GM19395 (cell line): ENCODE measurements around the gene GATAD2B.
"Not testable (repeated sequence)": the region's sequence is repeated elsewhere in the genome, so short reads cannot be mapped to it uniquely, and the experiment has no call there.

Experiments
- ATAC-seq: cut with Tn5 transposase; IDR thresholded peaks from one replicate; pipeline ENCODE4 v1.9.1; 2021; ENCODE audit warnings: mild to moderate bottlenecking, moderate library complexity; ENCODE audit not compliant: unreplicated experiment

GATAD2B gene

GRCh38 chr1:153844349-153844748 is 78.4 kb downstream of the GATAD2B start:
- ATAC-seq = not testable (repeated sequence)

DNA sequence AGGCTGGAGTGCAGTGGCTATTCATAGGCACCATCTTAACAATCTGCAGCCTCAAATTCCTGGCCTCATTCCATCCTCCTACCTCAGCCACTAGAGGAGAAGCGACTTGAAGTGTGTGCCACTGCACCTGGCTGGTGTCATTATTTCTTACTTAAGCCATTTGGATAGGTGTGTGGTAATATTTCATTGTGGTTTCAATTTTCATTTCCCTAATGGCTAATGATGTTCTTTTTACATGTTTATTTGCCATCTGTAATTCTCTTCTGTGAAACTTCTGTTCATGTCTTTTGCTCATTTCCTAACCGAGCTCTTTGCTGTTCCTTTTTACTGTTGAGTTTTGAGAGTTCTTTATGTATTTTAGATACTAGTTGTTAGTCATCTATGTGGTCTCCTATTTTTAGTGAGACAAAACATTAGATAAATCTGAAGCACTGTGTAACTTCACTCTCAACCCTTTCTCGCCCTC is 80.7 kb downstream of the GATAD2B start:
- ATAC-seq = peak; percentile 82

DNA sequence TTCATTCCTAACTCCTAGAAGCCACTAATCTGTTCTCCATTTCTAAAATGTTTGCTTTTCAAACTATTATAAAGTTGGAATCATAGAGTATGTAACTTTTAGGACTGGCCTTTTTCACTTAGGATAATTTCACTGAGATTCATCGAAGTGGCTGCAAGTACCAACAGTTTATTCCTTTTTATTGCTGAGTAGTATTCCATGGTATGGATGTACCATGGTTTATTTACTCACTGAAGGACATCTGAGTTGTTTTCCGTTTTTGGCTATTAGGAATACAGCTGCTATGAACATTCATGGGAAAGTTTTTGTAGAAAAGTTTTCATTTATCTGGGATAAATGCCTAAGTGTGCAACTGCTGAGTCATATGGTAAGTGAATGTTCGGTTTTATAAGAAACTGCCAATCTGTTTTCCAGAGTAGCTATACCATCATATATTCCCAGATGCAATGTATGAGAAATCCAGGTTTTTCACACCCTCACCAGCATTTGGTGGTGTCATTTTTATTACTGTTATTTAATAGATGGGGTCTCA is 81.2 kb downstream of the GATAD2B start:
- no peak for ATAC-seq

DNA sequence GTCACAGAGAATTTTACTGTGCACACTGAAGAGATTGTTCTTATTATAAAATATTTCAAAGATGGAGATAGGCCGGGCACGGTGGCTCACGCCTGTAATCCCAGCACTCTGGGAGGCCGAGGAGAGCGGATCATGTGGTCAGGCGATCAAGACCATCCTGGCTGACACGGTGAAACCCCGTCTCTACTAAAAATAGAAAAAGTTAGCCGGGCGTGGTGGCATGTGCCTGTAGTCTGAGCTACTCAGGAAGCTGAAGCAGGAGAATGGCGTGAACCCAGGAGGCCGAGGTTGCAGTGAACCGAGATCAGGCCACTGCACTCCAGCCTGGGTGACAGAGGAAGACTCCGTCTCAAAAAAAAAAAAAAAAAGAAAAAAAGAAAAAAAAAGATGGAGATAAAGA is 82.0 kb downstream of the GATAD2B start:
- ATAC-seq = not testable (repeated sequence)

DNA sequence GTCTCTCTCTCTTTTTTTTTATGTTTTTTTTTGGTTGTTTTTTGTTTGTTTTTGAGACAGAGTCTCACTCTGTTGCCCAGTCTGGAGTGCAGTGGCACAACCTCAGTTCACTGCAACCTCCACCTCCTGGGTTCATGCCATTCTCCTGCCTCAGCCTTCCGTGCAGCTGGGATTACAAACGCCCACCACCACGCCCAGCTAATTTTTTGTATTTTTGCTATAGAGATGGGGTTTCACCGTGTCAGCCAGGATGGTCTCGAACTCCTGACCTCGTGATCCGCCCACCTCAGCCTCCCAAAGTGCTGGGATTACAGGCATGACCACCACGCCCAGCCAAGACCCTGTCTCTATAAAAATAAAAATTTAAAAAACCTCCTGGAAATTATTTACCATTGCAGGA is 88.8 kb downstream of the GATAD2B start:
- not testable (repeated sequence) for ATAC-seq

DNA sequence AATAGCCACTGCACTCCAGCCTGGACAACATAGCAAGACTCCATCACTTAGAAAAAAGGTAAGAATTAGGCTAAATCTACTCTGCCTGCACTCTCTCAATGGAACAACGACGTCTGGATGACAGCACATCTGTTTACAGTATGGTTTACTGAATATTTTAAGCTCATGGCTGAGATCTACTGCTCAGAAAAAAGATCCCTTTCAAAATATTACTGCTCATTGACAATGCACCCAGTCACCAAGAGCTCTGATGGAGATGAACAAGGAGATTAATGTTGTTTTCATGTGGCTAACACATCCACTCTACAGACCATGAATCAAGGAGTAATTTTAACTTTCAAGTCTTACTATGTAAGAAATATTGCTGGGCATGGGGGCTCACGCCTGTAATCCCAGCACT is 89.6 kb downstream of the GATAD2B start:
- no peak for ATAC-seq

GRCh38 chr1:153832293-153832692 is 90.5 kb downstream of the GATAD2B start:
- no peak for ATAC-seq

DNA sequence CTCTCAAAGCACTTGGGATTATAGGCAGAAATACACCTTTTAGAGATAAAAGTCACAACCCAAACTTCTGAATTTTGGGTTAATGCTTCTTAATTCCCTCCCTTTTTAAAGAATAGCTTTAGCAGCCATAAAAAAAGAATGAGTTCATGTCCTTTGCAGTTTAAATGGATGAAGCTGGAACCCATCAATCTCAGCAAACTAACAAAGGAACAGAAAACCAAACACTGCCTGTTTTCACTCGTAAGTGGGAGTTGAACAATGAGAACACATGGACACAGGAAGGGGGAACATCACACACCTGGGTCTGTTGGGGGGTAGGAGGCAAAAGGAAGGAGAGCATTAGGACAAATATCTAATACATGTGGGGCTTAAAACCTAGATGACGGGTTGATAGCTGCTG is 91.7 kb downstream of the GATAD2B start:
- no peak for ATAC-seq

- ATAC-seq = no peak
Measured at GRCh38 chr1:153827168-153827964, 95.4 kb downstream of the GATAD2B start.

GRCh38 chr1:153818876-153819275 is 103.9 kb downstream of the GATAD2B start:
- no peak for ATAC-seq

- no peak for ATAC-seq
Measured at GRCh38 chr1:153816283-153816889, 106.4 kb downstream of the GATAD2B start.

DNA sequence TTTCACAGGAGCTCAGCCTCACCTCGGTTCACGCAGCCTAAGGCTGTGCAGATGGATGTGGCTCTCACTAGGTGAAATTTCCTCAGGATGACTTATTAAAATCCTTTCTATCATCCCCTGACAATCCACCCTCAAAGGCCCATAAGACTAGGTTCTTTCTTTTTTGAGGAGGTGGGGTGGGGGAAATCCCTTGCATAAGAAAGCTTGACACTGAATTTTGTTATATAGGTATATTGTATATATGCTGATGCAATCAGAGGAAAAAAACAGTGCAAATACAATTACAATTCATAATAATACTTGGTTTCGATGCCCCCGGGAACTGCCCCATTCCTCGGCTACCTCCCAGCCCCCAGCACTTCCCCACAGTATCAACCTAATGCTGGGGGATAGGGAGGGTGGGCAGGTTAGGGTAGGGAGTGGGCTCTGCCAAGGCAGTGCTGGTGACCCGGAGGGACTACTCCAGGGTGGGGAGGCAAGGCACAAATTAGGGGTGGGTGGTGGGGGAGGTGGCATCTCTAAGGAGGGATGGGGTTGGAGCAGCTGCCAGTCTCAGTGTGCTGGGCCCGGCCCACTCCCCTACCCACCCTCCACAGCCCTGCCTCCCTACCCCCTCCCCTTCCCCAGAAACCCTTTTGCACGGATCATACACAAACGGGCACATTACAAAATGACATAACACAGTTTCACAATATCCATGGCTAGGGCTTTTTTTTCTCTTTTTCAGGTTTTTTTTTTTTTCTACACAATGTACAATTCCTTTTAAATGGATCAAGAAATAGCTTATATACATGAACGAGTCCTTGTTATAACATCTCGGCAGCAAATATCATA is 116.7 kb downstream of the GATAD2B start:
- peak; percentile 13 for ATAC-seq

- ATAC-seq = peak; percentile 89
Measured at GRCh38 chr1:153805042-153805745, 117.6 kb downstream of the GATAD2B start.

DNA sequence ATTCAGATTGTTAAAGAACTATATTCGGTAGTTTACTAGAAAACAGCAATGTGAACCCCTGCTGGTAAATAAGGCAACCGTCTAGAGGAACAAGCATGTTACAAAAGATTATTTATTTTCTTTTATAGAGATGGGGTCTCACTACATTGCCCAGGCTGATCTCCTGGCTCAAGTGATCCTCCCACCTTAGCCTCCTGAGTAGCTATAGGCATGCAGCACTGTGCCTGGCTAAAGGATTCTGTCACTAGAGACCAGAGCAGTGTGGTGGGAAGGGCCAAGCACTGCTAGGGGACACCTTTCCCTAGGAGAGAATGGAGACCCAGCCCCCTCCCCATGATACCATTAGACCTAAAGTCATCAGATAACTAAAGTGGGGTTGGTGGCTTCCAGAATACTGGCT is 118.7 kb downstream of the GATAD2B start:
- no peak for ATAC-seq

GRCh38 chr1:153803470-153804056 is 119.2 kb downstream of the GATAD2B start:
- ATAC-seq = no peak

GRCh38 chr1:153801786-153802697 is 120.7 kb downstream of the GATAD2B start:
- ATAC-seq = no peak

GRCh38 chr1:153801028-153801625 is 121.6 kb downstream of the GATAD2B start:
- ATAC-seq = no peak

DNA sequence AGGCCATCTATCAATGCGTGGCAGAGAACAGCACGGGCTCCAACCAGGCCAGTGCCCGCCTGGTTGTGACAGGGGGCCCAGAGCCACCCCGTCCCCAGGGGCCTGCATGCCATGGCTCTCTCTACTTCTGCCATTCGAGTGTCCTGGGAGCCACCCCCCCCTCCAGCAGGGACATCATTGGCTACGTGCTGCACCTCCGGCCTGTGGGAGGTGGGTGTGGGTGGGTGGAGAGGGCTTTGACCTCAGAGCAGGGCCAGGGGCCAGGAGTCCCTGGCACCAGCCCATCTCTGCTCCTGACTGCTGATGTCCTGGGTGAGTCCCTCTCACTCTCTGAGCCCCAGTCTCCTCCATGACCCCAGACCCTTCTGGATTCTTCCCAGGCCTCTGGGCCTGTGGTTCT is 122.3 kb downstream of the GATAD2B start:
- no peak for ATAC-seq
